Activated B cell treated with CpG ODN at 0.5 μM for 24 hours (primary cell): ENCODE measurements around the gene LHFPL6. TPM values are rescaled to one million over a fixed set of nuclear protein-coding genes. Genes with fewer than 3 reads are reported as not detected.

ENCODE experiments used
- ATAC-seq: fragments of 200-7000 bp; cut with Tn5 transposase; one replicate; pipeline ENCODE4 v1.10.0; 2021; ENCODE audit warnings: low read depth, mild to moderate bottlenecking, moderate library complexity
- CTCF ChIA-PET: fragments of 350-600 bp; sonication (Branson Sonifier 250); formaldehyde crosslinking; loops from one replicate; lab custom pipeline; 2021; ENCODE audit warnings: antibody characterized with exemption; lab: Charles Lee
- POLR2A ChIA-PET: fragments of 350-600 bp; sonication (Branson Sonifier 250); formaldehyde crosslinking; loops from one replicate; lab custom pipeline; 2021; ENCODE audit warnings: antibody characterized with exemption; lab: Charles Lee
- DNase-seq: peaks from one replicate; pipeline ENCODE4 v3.0.0; 2022
- H3K27ac Mint-ChIP-seq: one replicate; pipeline ENCODE4 v1.8.0; 2020; ENCODE audit warnings: mixed read lengths
- H3K27me3 Mint-ChIP-seq: one replicate; pipeline ENCODE4 v1.8.0; 2021; ENCODE audit warnings: mixed read lengths
- H3K36me3 Mint-ChIP-seq: one replicate; pipeline ENCODE4 v1.8.0; 2021; ENCODE audit warnings: low read depth, mixed read lengths
- H3K4me1 Mint-ChIP-seq: one replicate; pipeline ENCODE4 v1.8.0; 2021; ENCODE audit warnings: mixed read lengths
- H3K4me3 Mint-ChIP-seq: one replicate; pipeline ENCODE4 v1.8.0; 2020; ENCODE audit warnings: mild to moderate bottlenecking, mixed read lengths
- H3K9me3 Mint-ChIP-seq: one replicate; pipeline ENCODE4 v1.8.0; 2020; ENCODE audit warnings: mixed read lengths
- CTCF ChIP-seq: fragments of 200-600 bp; IDR thresholded peaks from one replicate; pipeline ENCODE4 v1.8.0; 2022; ENCODE audit warnings: antibody characterized with exemption, mild to moderate bottlenecking
- intact Hi-C: fragments of 100-400 bp; cut with micrococcal nuclease; formaldehyde crosslinking; loops from one replicate; pipeline ENCODE4 v1.15.1; 2024
- total RNA-seq: library from RNA; stranded (reverse); gene quantifications from 2 replicates; pipeline ENCODE4 v1.2.3, GENCODE V29; 2022

Gene LHFPL6
- total RNA-seq, 1 donor from 2014 or later: 0.13 TPM

GRCh38 chr13:39364947-39365468 lies 238.0 kb downstream of the LHFPL6 start:
- intact Hi-C loops: no loop called here
- Mint-ChIP-seq H3K27me3 (no peaks in the 10 kb centered on the region), H3K4me1 (no peaks in the 10 kb centered on the region), H3K27ac (no peak overlapping the region), H3K9me3 (no peaks in the 10 kb centered on the region), H3K36me3 (no peaks in the 10 kb centered on the region), H3K4me3 (no peak overlapping the region)
- ATAC-seq: no peak
- no peak for TF ChIP-seq CTCF
- ChIA-PET POLR2A (no interaction called here), CTCF (no interaction called here)
- DNase-seq: no peak

GRCh38 chr13:39363382-39363772 lies 239.6 kb downstream of the LHFPL6 start:
- no peak for ATAC-seq
- H3K4me3 Mint-ChIP-seq: no peak overlapping the region
- H3K4me1 Mint-ChIP-seq: no peaks in the 10 kb centered on the region
- no peak for TF ChIP-seq CTCF
- intact Hi-C loops: no loop called here
- H3K36me3 Mint-ChIP-seq: no peaks in the 10 kb centered on the region
- no peak overlapping the region for H3K27ac Mint-ChIP-seq
- DNase-seq: no peak
- POLR2A ChIA-PET: no interaction called here
- CTCF ChIA-PET: no interaction called here
- H3K9me3 Mint-ChIP-seq: no peaks in the 10 kb centered on the region
- no peaks in the 10 kb centered on the region for H3K27me3 Mint-ChIP-seq

- no peak for ATAC-seq
- Mint-ChIP-seq H3K4me3 (no peak overlapping the region), H3K9me3 (no peaks in the 10 kb centered on the region), H3K27ac (no peak overlapping the region), H3K27me3 (no peaks in the 10 kb centered on the region), H3K4me1 (no peaks in the 10 kb centered on the region), H3K36me3 (no peaks in the 10 kb centered on the region)
- no peak for TF ChIP-seq CTCF
- DNase-seq: no peak
- intact Hi-C loops: no loop called here
- POLR2A ChIA-PET: no interaction called here
- CTCF ChIA-PET: no interaction called here
These were observed 240.2 kb downstream of the LHFPL6 start for GRCh38 chr13:39362652-39363381.

GRCh38 chr13:39353988-39354387 lies 249.0 kb downstream of the LHFPL6 start:
- Mint-ChIP-seq H3K9me3 (no peaks in the 10 kb centered on the region), H3K4me3 (no peak overlapping the region), H3K4me1 (no peaks in the 10 kb centered on the region), H3K36me3 (no peaks in the 10 kb centered on the region), H3K27me3 (peaks cover 1% of the 10 kb centered on the region), H3K27ac (no peak overlapping the region)
- POLR2A ChIA-PET: no interaction called here
- intact Hi-C loops: no loop called here
- CTCF ChIA-PET: no interaction called here
- ATAC-seq (no peak), DNase-seq (no peak)
- no peak for TF ChIP-seq CTCF

- Mint-ChIP-seq H3K9me3 (no peaks in the 10 kb centered on the region), H3K4me1 (no peaks in the 10 kb centered on the region), H3K27me3 (peaks cover 1% of the 10 kb centered on the region), H3K36me3 (no peaks in the 10 kb centered on the region), H3K27ac (no peak overlapping the region), H3K4me3 (no peak overlapping the region)
- POLR2A ChIA-PET: no interaction called here
- TF ChIP-seq CTCF: no peak
- DNase-seq (no peak), ATAC-seq (no peak)
- intact Hi-C loops: no loop called here
- CTCF ChIA-PET: no interaction called here
These were observed 252.5 kb downstream of the LHFPL6 start for GRCh38 chr13:39350461-39350881.
